Erythroblast (primary cell): ENCODE results near the gene DGLUCY.

Source experiments
- GATA1 ChIP-seq: IDR thresholded peaks from 2 replicates; pipeline ENCODE4 v1.6.1; 2011; ENCODE audit warnings: low read depth, mild to moderate bottlenecking, control low read depth, low read length, moderate library complexity
- POLR2A ChIP-seq: IDR thresholded peaks from 2 replicates; pipeline ENCODE4 v1.6.1; 2011; ENCODE audit warnings: mild to moderate bottlenecking, low read length

DNA sequence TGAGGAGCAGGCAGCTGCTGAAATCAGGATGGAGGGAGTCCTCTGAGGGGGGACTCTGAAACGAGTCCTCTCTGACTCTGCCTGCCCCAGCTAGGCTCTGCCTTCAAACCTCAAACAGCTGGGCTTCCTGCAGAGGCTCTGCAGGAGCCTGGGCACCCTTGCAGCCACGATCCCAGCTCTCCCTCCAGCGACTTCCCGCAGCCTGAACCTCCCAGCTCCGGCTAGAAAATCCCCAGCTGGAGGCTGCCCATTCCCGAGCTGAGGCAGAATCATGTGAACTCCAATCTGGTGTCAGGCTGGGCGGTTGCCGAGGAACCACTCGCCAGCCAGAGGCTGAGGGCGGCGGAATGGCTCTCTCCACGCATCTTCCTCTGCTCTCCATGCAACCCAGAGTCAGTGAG is 130.6 kb downstream of the DGLUCY start, which contains the start of gene GPR68:
- TF ChIP-seq POLR2A = no peak
- no peak for TF ChIP-seq GATA1
